Gastroesophageal sphincter (tissue), 4 donors: ENCODE data around the gene ARHGAP28. TPM values are rescaled to one million over a fixed set of nuclear protein-coding genes. Genes with fewer than 3 reads are reported as not detected.
A peak's percentile ranks its signal among the peaks of the same experiment; 100 is the strongest.

Experiments
- ATAC-seq: fragments of 150-250 bp; one replicate; pipeline ENCODE4 v1.9.1; 2016; ENCODE audit warnings: mild to moderate bottlenecking, moderate library complexity
- H3K27ac ChIP-seq, 4 donors: fragments of 200-600 bp; sonication (generic) in 3 of 4; 1 replicate in 3 of 4; 2 replicates in 1 of 4; pipeline ENCODE4 v1.5.1; 2016 to 2019
- H3K27me3 ChIP-seq: fragments of 200-600 bp; sonication (generic); one replicate; pipeline ENCODE4 v1.5.1; 2019
- H3K36me3 ChIP-seq, 2 donors: fragments of 200-600 bp; sonication (generic); one replicate each; pipeline ENCODE4 v1.5.1; 2019; ENCODE audit warnings: control low read depth in 1 of 2
- H3K4me1 ChIP-seq, 3 donors: fragments of 200-600 bp; sonication (generic); 1 replicate in 2 of 3; 2 replicates in 1 of 3; pipeline ENCODE4 v1.5.1; 2016 to 2019; ENCODE audit warnings: control low read depth in 2 of 3
- H3K4me3 ChIP-seq, 2 donors: fragments of 200-600 bp; sonication (generic); one replicate each; pipeline ENCODE4 v1.5.1; 2019; ENCODE audit warnings: mild to moderate bottlenecking in 1 of 2, moderate library complexity in 1 of 2
- H3K9me3 ChIP-seq, 3 donors: fragments of 200-600 bp; sonication (generic); one replicate each; pipeline ENCODE4 v1.5.1; 2017 to 2019; ENCODE audit warnings: control low read depth in 2 of 3
- CTCF ChIP-seq, 4 experiments: fragments of 200-600 bp in 2 of 4; fragments of 450-650 bp in 2 of 4; sonication (generic) in 1 of 4; IDR thresholded peaks; one replicate each; pipeline ENCODE4 v1.5.1; 2017 to 2019; ENCODE audit warnings: antibody characterized with exemption in 4 of 4, mild to moderate bottlenecking in 2 of 4, moderate library complexity in 2 of 4
- EP300 ChIP-seq: sonication (generic); formaldehyde crosslinking; IDR thresholded peaks from one replicate; pipeline ENCODE4 v1.6.1; 2017; ENCODE audit warnings: antibody characterized with exemption, mild to moderate bottlenecking
- POLR2A ChIP-seq, 2 donors: fragments of 450-650 bp; IDR thresholded peaks; one replicate each; pipeline ENCODE4 v1.6.1; 2017; ENCODE audit warnings: antibody characterized with exemption in 2 of 2, mild to moderate bottlenecking in 2 of 2, moderate library complexity in 1 of 2
- POLR2AphosphoS5 ChIP-seq: sonication (generic); formaldehyde crosslinking; IDR thresholded peaks from one replicate; pipeline ENCODE4 v1.6.1; 2017; ENCODE audit warnings: antibody characterized with exemption
- WGBS, 2 donors: methylation state at CpG; one replicate each; pipeline ENCODE4 v1.1.5; 2018; ENCODE audit warnings: low coverage in 1 of 2; 5-methylcytosine and 5-hydroxymethylcytosine counted together
- total RNA-seq, 4 donors: library from RNA; depleted of rRNA; stranded (reverse); fragments of >200 nt; gene quantifications; one replicate each; pipeline ENCODE4 v1.1.0, GENCODE V29; 2016

Gene ARHGAP28
- total RNA-seq, 4 donors from 2014 or later, result 0.35 to 1.9 (median 1.1) TPM

- ATAC-seq, result no peak
- TF ChIP-seq POLR2A (IDR thresholded peaks at IDR 0.05) (no peak), EP300 (no peak), CTCF (IDR thresholded peaks at IDR 0.05) (no peak), POLR2AphosphoS5 (no peak)
- 46 to 51% methylated on average over 4 of the region's 4 CpGs for WGBS, 2 donors
These were observed 9.1 kb downstream of the ARHGAP28 start for GRCh38 chr18:6738622-6739021.

GRCh38 chr18:6741232-6741663 lies 11.7 kb downstream of the ARHGAP28 start:
- TF ChIP-seq CTCF (IDR thresholded peaks at IDR 0.05) (no peak), EP300 (no peak), POLR2A (IDR thresholded peaks at IDR 0.05) (no peak), POLR2AphosphoS5 (no peak)
- Histone ChIP-seq H3K27ac (no peak overlapping the region), H3K36me3 (no peaks in the 10 kb centered on the region), H3K4me3 (no peak overlapping the region), H3K27me3 (no peaks in the 10 kb centered on the region), H3K4me1 (no peaks in the 10 kb centered on the region), H3K9me3 (no peaks in the 10 kb centered on the region)
- WGBS, 2 donors, result 2 to 43% methylated on average over 2 of the region's 2 CpGs
- peak; percentile 86 for ATAC-seq

More at GRCh38 chr18:6738622-6739021, 9.1 kb downstream of the ARHGAP28 start:
- Histone ChIP-seq H3K27me3 (no peaks in the 10 kb centered on the region), H3K9me3 (no peaks in the 10 kb centered on the region), H3K4me1 (no peaks in the 10 kb centered on the region), H3K4me3 (no peak overlapping the region), H3K27ac (no peak overlapping the region), H3K36me3 (no peaks in the 10 kb centered on the region)

GRCh38 chr18:6741786-6742185 lies 12.3 kb downstream of the ARHGAP28 start:
- Histone ChIP-seq H3K27ac (no peak overlapping the region), H3K4me1 (no peaks in the 10 kb centered on the region), H3K9me3 (no peaks in the 10 kb centered on the region), H3K36me3 (no peaks in the 10 kb centered on the region), H3K4me3 (no peak overlapping the region), H3K27me3 (no peaks in the 10 kb centered on the region)
- 83 to 93% methylated on average over 2 of the region's 2 CpGs for WGBS, 2 donors
- no peak for ATAC-seq
- TF ChIP-seq POLR2A (IDR thresholded peaks at IDR 0.05) (no peak), POLR2AphosphoS5 (no peak), CTCF (IDR thresholded peaks at IDR 0.05) (no peak), EP300 (no peak)

- H3K9me3 ChIP-seq, result no peaks in the 10 kb centered on the region
- no peaks in the 10 kb centered on the region for H3K36me3 ChIP-seq
- H3K4me1 ChIP-seq, result no peaks in the 10 kb centered on the region
- no peaks in the 10 kb centered on the region for H3K27me3 ChIP-seq
- H3K4me3 ChIP-seq, result no peak overlapping the region
- H3K27ac ChIP-seq, result no peak overlapping the region
- no peak for ATAC-seq
- 84 to 85% methylated on average over 5 of the region's 5 CpGs for WGBS, 2 donors
- TF ChIP-seq CTCF (IDR thresholded peaks at IDR 0.05) (no peak), POLR2A (IDR thresholded peaks at IDR 0.05) (no peak), POLR2AphosphoS5 (no peak), EP300 (no peak)
These were observed 14.5 kb downstream of the ARHGAP28 start for GRCh38 chr18:6743999-6744398.

- no peak for TF ChIP-seq POLR2AphosphoS5
- TF ChIP-seq CTCF (IDR thresholded peaks at IDR 0.05), result no peak
- TF ChIP-seq POLR2A (IDR thresholded peaks at IDR 0.05), result no peak
- no peak for TF ChIP-seq EP300
- peaks cover 0 to 3% (median 0%) of the 10 kb centered on the region in 3 donors for H3K9me3 ChIP-seq
- no peak overlapping the region for H3K4me3 ChIP-seq
- H3K36me3 ChIP-seq, result no peaks in the 10 kb centered on the region
- no peaks in the 10 kb centered on the region for H3K27me3 ChIP-seq
- no peak overlapping the region for H3K27ac ChIP-seq
- WGBS, 2 donors, result 64 to 100% methylated on average over 1 of the region's 1 CpG
- no peaks in the 10 kb centered on the region for H3K4me1 ChIP-seq
- no peak for ATAC-seq
These were observed 15.4 kb downstream of the ARHGAP28 start for GRCh38 chr18:6744816-6745455.
